HEK293 (cell line): ENCODE results near the gene DNAAF9.

Experiments used
- CTCF ChIA-PET: fragments of 350-600 bp; formaldehyde crosslinking; extraction: SDS; loops from one replicate; lab custom pipeline; 2021; ENCODE audit warnings: antibody characterized with exemption; lab: Yijun Ruan, JAX
- POLR2A ChIA-PET: fragments of 300-600 bp; formaldehyde crosslinking; extraction: SDS; loops from one replicate; lab custom pipeline; 2020; ENCODE audit warnings: antibody characterized with exemption, inconsistent platforms; lab: Yijun Ruan, JAX
- H3K27ac ChIP-seq: fragments of 200-500 bp; sonication (Bioruptor generic); 2 replicates; pipeline ENCODE4 v1.5.1; 2014; ENCODE audit warnings: low read depth, low read length, control low read depth, inconsistent platforms; ENCODE audit errors: extremely low read depth
- H3K36me3 ChIP-seq, 2 experiments: fragments of 200-500 bp in 1 of 2; sonication (Bioruptor generic) in 1 of 2; 1 replicate in 1 of 2; 2 replicates in 1 of 2; pipeline ENCODE4 v1.5.1; 2014 to 2017; ENCODE audit warnings: inconsistent platforms in 2 of 2, low read length in 2 of 2; ENCODE audit not compliant: control insufficient read depth in 2 of 2, insufficient read depth in 1 of 2
- H3K4me1 ChIP-seq: fragments of 200-500 bp; sonication (Bioruptor generic); 2 replicates; pipeline ENCODE4 v1.5.1; 2014; ENCODE audit warnings: mild to moderate bottlenecking, low read length, inconsistent platforms; ENCODE audit not compliant: control insufficient read depth, insufficient read depth
- H3K4me3 ChIP-seq: 2 replicates; pipeline ENCODE4 v1.5.1; 2011; ENCODE audit warnings: low read depth, mild to moderate bottlenecking, control low read depth, low read length, moderate library complexity
- H3K9me3 ChIP-seq: fragments of 200-500 bp; sonication (Bioruptor generic); 2 replicates; pipeline ENCODE4 v1.5.1; 2014; ENCODE audit warnings: low read depth, low read length, inconsistent platforms; ENCODE audit not compliant: control insufficient read depth, insufficient read depth
- FEZF1 ChIP-seq: fragments of 450-650 bp; formaldehyde crosslinking; IDR thresholded peaks from 2 replicates; pipeline ENCODE4 v1.5.1; 2016; ENCODE audit warnings: missing biosample characterization, missing genetic modification characterization
- GLI2 ChIP-seq: fragments of 450-650 bp; formaldehyde crosslinking; IDR thresholded peaks from 2 replicates; pipeline ENCODE4; 2017; ENCODE audit warnings: missing biosample characterization, missing genetic modification characterization, low read depth, borderline replicate concordance
- HOXC10 ChIP-seq: sonication (generic); formaldehyde crosslinking; IDR thresholded peaks from 2 replicates; pipeline ENCODE4 v1.8.1; 2023; ENCODE audit warnings: mild to moderate bottlenecking, missing genetic modification reagents
- KLF10 ChIP-seq: fragments of 450-650 bp; IDR thresholded peaks from 2 replicates; pipeline ENCODE4 v1.5.1; 2018; ENCODE audit warnings: missing biosample characterization, mild to moderate bottlenecking, missing genetic modification characterization
- KLF9 ChIP-seq: fragments of 450-650 bp; formaldehyde crosslinking; IDR thresholded peaks from 2 replicates; pipeline ENCODE4 v1.5.1; 2016; ENCODE audit warnings: missing biosample characterization, missing genetic modification characterization, low read depth
- RBAK ChIP-seq: fragments of 450-650 bp; formaldehyde crosslinking; IDR thresholded peaks from 2 replicates; pipeline ENCODE4 v1.5.1; 2016; ENCODE audit warnings: missing biosample characterization, missing genetic modification characterization
- ZEB2 ChIP-seq: fragments of 450-650 bp; formaldehyde crosslinking; IDR thresholded peaks from 2 replicates; pipeline ENCODE4 v1.5.1; 2016; ENCODE audit warnings: missing biosample characterization, missing genetic modification characterization
- ZNF335 ChIP-seq: fragments of 450-650 bp; formaldehyde crosslinking; conservative IDR thresholded peaks from 2 replicates; pipeline ENCODE4 v1.5.1; 2016; ENCODE audit warnings: missing biosample characterization, missing genetic modification characterization
- ZNF426 ChIP-seq: fragments of 450-650 bp; formaldehyde crosslinking; IDR thresholded peaks from 2 replicates; pipeline ENCODE4 v1.5.1; 2017; ENCODE audit warnings: missing biosample characterization, missing genetic modification characterization, mild to moderate bottlenecking, inconsistent platforms, moderate library complexity
- ZNF529 ChIP-seq: fragments of 450-650 bp; formaldehyde crosslinking; IDR thresholded peaks from 2 replicates; pipeline ENCODE4 v1.5.1; 2017; ENCODE audit warnings: missing genetic modification characterization, missing biosample characterization; ENCODE audit not compliant: insufficient replicate concordance
- ZNF558 ChIP-seq: fragments of 450-650 bp; formaldehyde crosslinking; IDR thresholded peaks from 2 replicates; pipeline ENCODE4 v1.5.1; 2016; ENCODE audit warnings: missing biosample characterization, missing genetic modification characterization
- ZNF560 ChIP-seq: fragments of 450-650 bp; formaldehyde crosslinking; IDR thresholded peaks from 2 replicates; pipeline ENCODE4 v1.5.1; 2017; ENCODE audit warnings: missing biosample characterization, missing genetic modification characterization, borderline replicate concordance
- ZNF629 ChIP-seq: fragments of 450-650 bp; formaldehyde crosslinking; IDR thresholded peaks from 2 replicates; pipeline ENCODE4 v1.5.1; 2017; ENCODE audit warnings: missing biosample characterization, missing genetic modification characterization
- ZNF707 ChIP-seq: fragments of 450-650 bp; formaldehyde crosslinking; IDR thresholded peaks from 2 replicates; pipeline ENCODE4 v1.5.1; 2016; ENCODE audit warnings: missing biosample characterization, missing genetic modification characterization
- TF ChIP-seq, protein P1 (sequence below): fragments of 450-650 bp; formaldehyde crosslinking; conservative IDR thresholded peaks from 2 replicates; pipeline ENCODE4 v1.5.1; 2016; ENCODE audit warnings: low read depth, missing biosample characterization, missing genetic modification characterization
- TF ChIP-seq, protein P2 (sequence below): fragments of 450-650 bp; formaldehyde crosslinking; IDR thresholded peaks from 2 replicates; pipeline ENCODE4 v1.5.1; 2016; ENCODE audit warnings: missing biosample characterization, missing genetic modification characterization
- TF ChIP-seq, protein P3 (sequence below): fragments of 450-650 bp; formaldehyde crosslinking; IDR thresholded peaks from 2 replicates; pipeline ENCODE4 v1.5.1; 2016; ENCODE audit warnings: missing biosample characterization, missing genetic modification characterization
- TF ChIP-seq, protein P4 (sequence below): fragments of 450-650 bp; formaldehyde crosslinking; optimal IDR thresholded peaks from 2 replicates; pipeline ENCODE3; 2016; ENCODE audit warnings: missing biosample characterization, mild to moderate bottlenecking, missing genetic modification characterization

Gene DNAAF9

GRCh38 chr20:3447321-3447720 lies 39.9 kb upstream of the DNAAF9 start (continued):
- TF ChIP-seq, protein P1, sequence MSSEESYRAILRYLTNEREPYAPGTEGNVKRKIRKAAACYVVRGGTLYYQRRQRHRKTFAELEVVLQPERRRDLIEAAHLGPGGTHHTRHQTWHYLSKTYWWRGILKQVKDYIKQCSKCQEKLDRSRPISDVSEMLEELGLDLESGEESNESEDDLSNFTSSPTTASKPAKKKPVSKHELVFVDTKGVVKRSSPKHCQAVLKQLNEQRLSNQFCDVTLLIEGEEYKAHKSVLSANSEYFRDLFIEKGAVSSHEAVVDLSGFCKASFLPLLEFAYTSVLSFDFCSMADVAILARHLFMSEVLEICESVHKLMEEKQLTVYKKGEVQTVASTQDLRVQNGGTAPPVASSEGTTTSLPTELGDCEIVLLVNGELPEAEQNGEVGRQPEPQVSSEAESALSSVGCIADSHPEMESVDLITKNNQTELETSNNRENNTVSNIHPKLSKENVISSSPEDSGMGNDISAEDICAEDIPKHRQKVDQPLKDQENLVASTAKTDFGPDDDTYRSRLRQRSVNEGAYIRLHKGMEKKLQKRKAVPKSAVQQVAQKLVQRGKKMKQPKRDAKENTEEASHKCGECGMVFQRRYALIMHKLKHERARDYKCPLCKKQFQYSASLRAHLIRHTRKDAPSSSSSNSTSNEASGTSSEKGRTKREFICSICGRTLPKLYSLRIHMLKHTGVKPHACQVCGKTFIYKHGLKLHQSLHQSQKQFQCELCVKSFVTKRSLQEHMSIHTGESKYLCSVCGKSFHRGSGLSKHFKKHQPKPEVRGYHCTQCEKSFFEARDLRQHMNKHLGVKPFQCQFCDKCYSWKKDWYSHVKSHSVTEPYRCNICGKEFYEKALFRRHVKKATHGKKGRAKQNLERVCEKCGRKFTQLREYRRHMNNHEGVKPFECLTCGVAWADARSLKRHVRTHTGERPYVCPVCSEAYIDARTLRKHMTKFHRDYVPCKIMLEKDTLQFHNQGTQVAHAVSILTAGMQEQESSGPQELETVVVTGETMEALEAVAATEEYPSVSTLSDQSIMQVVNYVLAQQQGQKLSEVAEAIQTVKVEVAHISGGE (tag by site-specific recombination) = no peak
- TF ChIP-seq, protein P2, sequence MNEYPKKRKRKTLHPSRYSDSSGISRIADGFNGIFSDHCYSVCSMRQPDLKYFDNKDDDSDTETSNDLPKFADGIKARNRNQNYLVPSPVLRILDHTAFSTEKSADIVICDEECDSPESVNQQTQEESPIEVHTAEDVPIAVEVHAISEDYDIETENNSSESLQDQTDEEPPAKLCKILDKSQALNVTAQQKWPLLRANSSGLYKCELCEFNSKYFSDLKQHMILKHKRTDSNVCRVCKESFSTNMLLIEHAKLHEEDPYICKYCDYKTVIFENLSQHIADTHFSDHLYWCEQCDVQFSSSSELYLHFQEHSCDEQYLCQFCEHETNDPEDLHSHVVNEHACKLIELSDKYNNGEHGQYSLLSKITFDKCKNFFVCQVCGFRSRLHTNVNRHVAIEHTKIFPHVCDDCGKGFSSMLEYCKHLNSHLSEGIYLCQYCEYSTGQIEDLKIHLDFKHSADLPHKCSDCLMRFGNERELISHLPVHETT (tag by site-specific recombination) = no peak
- TF ChIP-seq, all 188 proteins: peak for 0

- Histone ChIP-seq H3K27ac (no peak overlapping the region), H3K9me3 (no peaks in the 10 kb centered on the region), H3K4me1 (no peaks in the 10 kb centered on the region), H3K4me3 (no peak overlapping the region), H3K36me3 (no peaks in the 10 kb centered on the region; a peak in 1 of 3 replicates)
- no peak for TF ChIP-seq FEZF1 (tag by site-specific recombination)
- no peak for TF ChIP-seq KLF9 (tag by site-specific recombination)
- no peak for TF ChIP-seq RBAK
- TF ChIP-seq ZNF707 (tag by site-specific recombination) = no peak
- no peak for TF ChIP-seq ZNF558 (tag by site-specific recombination)
- no peak for TF ChIP-seq HOXC10 (CRISPR knock-in tag)
- TF ChIP-seq ZEB2 (tag by site-specific recombination) = no peak
- TF ChIP-seq ZNF529 (tag by site-specific recombination) = no peak
- TF ChIP-seq, protein P3, sequence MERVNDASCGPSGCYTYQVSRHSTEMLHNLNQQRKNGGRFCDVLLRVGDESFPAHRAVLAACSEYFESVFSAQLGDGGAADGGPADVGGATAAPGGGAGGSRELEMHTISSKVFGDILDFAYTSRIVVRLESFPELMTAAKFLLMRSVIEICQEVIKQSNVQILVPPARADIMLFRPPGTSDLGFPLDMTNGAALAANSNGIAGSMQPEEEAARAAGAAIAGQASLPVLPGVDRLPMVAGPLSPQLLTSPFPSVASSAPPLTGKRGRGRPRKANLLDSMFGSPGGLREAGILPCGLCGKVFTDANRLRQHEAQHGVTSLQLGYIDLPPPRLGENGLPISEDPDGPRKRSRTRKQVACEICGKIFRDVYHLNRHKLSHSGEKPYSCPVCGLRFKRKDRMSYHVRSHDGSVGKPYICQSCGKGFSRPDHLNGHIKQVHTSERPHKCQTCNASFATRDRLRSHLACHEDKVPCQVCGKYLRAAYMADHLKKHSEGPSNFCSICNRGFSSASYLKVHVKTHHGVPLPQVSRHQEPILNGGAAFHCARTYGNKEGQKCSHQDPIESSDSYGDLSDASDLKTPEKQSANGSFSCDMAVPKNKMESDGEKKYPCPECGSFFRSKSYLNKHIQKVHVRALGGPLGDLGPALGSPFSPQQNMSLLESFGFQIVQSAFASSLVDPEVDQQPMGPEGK (tag by site-specific recombination) = no peak
- TF ChIP-seq KLF10 (tag by site-specific recombination) = no peak
- TF ChIP-seq ZNF629 (tag by site-specific recombination) = no peak
- no peak for TF ChIP-seq ZNF426
- TF ChIP-seq ZNF560 (tag by site-specific recombination) = no peak
- no peak for TF ChIP-seq ZNF335
- TF ChIP-seq, protein P4, sequence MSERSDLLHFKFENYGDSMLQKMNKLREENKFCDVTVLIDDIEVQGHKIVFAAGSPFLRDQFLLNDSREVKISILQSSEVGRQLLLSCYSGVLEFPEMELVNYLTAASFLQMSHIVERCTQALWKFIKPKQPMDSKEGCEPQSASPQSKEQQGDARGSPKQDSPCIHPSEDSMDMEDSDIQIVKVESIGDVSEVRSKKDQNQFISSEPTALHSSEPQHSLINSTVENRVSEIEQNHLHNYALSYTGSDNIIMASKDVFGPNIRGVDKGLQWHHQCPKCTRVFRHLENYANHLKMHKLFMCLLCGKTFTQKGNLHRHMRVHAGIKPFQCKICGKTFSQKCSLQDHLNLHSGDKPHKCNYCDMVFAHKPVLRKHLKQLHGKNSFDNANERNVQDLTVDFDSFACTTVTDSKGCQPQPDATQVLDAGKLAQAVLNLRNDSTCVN (tag by site-specific recombination) = no peak
- TF ChIP-seq GLI2 (tag by site-specific recombination) = no peak
- CTCF ChIA-PET = no interaction called here
- POLR2A ChIA-PET = no interaction called here
These were observed 39.3 kb upstream of the DNAAF9 start for GRCh38 chr20:3446779-3447178.
